NB4 (cell line): ENCODE results near the gene AIF1L.

Source experiments
- DNase-seq: peaks from one replicate; pipeline ENCODE4 v3.0.0; 2010; ENCODE audit warnings: low read depth
- H3K4me3 ChIP-seq: one replicate; pipeline ENCODE4 v1.5.1; 2011; ENCODE audit warnings: mild to moderate bottlenecking, low read depth, low read length, moderate library complexity
- MYC ChIP-seq: IDR thresholded peaks from 2 replicates; pipeline ENCODE4 v1.6.1; 2011; ENCODE audit warnings: low read depth, low read length
- POLR2A ChIP-seq: IDR thresholded peaks from 2 replicates; pipeline ENCODE4 v1.6.1; 2011; ENCODE audit warnings: mild to moderate bottlenecking; ENCODE audit not compliant: insufficient read length; ENCODE audit errors: extremely low read depth
- TF ChIP-seq, protein P1 (sequence below): IDR thresholded peaks from one replicate; pipeline ENCODE4 v1.5.1; 2012; ENCODE audit warnings: low read depth, low read length
- TF ChIP-seq, protein P2 (sequence below): IDR thresholded peaks from 2 replicates; pipeline ENCODE4 v1.6.1; 2011; ENCODE audit warnings: low read depth, low read length

Gene AIF1L

DNA sequence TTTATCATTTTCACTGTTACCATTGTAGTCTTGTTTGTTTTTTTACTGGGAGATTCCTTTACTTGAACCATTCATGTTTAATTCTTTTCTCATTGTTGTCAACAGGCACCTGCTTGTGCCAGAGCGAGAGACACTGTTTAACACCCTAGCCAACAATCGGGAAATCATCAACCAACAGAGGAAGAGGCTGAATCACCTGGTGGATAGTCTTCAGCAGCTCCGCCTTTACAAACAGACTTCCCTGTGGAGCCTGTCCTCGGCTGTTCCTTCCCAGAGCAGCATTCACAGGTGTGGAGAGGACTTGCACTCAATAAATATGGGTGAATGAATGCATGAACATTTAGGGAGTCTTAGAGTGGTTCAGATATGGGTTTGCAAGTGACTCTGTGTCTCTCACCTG lies 66.6 kb downstream of the AIF1L start:
- TF ChIP-seq, protein P1, sequence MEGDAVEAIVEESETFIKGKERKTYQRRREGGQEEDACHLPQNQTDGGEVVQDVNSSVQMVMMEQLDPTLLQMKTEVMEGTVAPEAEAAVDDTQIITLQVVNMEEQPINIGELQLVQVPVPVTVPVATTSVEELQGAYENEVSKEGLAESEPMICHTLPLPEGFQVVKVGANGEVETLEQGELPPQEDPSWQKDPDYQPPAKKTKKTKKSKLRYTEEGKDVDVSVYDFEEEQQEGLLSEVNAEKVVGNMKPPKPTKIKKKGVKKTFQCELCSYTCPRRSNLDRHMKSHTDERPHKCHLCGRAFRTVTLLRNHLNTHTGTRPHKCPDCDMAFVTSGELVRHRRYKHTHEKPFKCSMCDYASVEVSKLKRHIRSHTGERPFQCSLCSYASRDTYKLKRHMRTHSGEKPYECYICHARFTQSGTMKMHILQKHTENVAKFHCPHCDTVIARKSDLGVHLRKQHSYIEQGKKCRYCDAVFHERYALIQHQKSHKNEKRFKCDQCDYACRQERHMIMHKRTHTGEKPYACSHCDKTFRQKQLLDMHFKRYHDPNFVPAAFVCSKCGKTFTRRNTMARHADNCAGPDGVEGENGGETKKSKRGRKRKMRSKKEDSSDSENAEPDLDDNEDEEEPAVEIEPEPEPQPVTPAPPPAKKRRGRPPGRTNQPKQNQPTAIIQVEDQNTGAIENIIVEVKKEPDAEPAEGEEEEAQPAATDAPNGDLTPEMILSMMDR, result no peak
- no peak for TF ChIP-seq POLR2A
- no peak for TF ChIP-seq MYC
- TF ChIP-seq, protein P2, sequence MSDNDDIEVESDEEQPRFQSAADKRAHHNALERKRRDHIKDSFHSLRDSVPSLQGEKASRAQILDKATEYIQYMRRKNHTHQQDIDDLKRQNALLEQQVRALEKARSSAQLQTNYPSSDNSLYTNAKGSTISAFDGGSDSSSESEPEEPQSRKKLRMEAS, result no peak
- DNase-seq, result no peak
- H3K4me3 ChIP-seq, result no peak overlapping the region

DNA sequence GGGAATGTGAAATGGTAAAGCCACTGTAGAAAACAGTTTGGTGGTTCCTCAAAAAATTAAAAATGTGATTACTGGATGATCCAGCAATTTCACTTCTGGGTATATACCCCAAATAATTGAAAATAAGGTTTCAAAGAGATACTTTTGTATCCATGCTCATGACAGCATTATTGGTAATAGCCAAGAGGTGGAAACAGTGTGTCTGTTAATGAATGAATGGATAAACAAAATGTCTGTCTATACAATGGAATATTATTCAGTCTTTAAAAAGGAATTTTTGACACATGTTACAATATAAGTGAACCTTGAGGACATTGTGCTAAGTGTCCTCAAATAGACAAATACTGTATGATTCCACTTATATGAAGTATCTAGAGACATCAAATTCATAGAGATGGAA lies 69.2 kb downstream of the AIF1L start:
- TF ChIP-seq POLR2A (no peak), MYC (no peak)
- TF ChIP-seq, protein P2, result no peak
- TF ChIP-seq, protein P1, result no peak
- H3K4me3 ChIP-seq, result no peak overlapping the region
- no peak for DNase-seq

DNA sequence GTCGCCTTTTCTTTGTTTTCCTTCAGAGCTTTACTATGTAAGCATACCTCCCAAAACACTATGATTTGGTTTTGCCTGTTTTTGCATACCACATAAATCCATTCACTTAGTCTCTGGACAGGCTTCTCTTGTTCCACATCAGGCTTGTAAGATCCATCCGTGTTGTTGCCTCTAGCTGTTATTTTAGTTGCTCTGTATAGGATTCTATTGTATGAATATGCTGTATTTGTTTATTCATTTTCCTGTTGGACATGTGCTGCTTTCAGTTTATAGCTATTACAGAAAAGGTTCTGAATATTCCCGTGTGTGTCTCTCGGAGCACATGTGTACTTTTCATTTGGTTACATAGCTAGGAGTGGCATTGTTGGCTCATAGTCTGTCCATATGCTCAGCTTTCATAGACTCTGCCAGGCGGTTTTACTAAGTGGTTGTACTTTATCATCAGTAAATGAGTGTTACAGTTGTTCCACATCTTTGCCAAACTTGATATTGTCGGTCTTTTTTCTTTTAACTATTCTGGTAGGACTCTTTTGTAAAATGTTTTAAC lies 70.9 kb downstream of the AIF1L start:
- DNase-seq, result no peak

DNA sequence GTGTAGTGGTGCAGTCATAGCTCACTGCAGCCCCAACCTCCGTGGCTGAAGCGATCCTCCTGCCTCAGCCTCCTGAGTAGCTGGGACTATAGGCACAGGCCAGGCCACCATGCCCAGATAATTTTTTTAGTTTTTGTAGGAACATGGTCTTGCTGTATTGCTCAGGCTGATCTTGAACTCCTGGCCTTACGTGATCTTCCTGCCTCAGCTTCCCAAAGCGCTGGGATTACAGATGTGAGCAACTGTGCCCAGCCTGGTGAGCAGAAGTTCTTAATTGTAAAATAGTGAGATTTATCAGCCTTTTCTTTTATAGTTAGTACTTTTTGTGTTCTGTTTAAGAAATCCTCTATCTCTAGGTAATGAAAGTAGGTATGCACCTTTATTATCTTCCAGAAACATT lies 71.6 kb downstream of the AIF1L start:
- TF ChIP-seq, protein P2, result no peak
- TF ChIP-seq MYC (no peak), POLR2A (no peak)
- TF ChIP-seq, protein P1, result no peak
- DNase-seq, result no peak

More for the DNA sequence above, 70.9 kb downstream of the AIF1L start:
- H3K4me3 ChIP-seq, result no peak overlapping the region
- TF ChIP-seq, protein P1, result no peak
- TF ChIP-seq, protein P2, result no peak
- TF ChIP-seq MYC, result no peak
- no peak for TF ChIP-seq POLR2A

DNA sequence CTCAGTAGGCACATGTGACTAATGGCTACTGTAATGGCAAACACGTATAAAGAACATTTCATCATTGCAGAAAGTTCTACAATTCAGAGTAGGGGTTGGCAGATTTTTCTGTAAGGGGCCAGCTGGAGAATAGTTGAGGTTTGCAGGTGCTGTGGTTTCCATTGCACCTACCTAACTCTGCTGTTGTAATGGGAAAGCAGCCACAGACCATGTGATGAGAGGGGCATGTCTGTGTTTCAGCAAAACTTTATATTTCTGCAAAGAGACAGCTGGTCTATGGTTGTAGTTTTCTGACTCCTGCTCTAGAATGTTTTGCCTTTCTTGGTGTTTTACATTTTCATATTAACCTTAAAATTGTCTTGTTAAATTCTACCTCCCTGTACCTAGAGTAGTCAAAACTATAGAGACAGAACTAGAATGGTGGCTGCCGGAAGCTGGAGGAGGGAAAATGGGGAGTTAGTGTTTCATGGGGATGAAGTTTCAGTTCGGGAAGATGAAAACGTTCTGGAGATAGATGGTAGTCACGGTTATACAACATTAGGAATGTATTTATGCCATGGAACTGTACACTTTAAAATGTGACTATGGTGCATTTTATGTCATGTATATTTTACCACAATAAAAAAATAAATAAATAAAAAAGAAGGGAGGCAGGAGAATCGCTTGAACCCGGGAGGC lies 73.4 kb downstream of the AIF1L start:
- H3K4me3 ChIP-seq, result no peak overlapping the region
- TF ChIP-seq MYC (no peak), POLR2A (no peak)
- TF ChIP-seq, protein P2, result no peak
- TF ChIP-seq, protein P1, result no peak
- no peak for DNase-seq

More for the DNA sequence above, 71.6 kb downstream of the AIF1L start:
- H3K4me3 ChIP-seq, result no peak overlapping the region
